ENCODE data around the gene PCDHGC5.

- no peak for TF ChIP-seq POLR2A (IDR thresholded peaks at IDR 0.05)
- no peak for TF ChIP-seq CTCF (IDR thresholded peaks at IDR 0.05)
Measured at GRCh38 chr5:141522301-141522700, 33.4 kb downstream of the PCDHGC5 start.

Data from tibial nerve (tissue), 3 donors.